ENCODE results near the gene ARAP2.

ARAP2 gene

GRCh38 chr4:36180206-36180605, 64.1 kb downstream of the ARAP2 start:
- Histone ChIP-seq H3K9me3 (ENCODE audit: control insufficient read depth, insufficient read depth, low read depth, low read length) (no peaks in the 10 kb centered on the region), H3K9ac (ENCODE audit: low read length) (no peak overlapping the region), H3K4me3 (ENCODE audit: low read depth, low read length) (no peak overlapping the region), H3K36me3 (ENCODE audit: control insufficient read depth, insufficient read depth, low read length) (no peaks in the 10 kb centered on the region), H3K4me1 (ENCODE audit: control insufficient read depth, insufficient read depth, low read length) (no peaks in the 10 kb centered on the region), H3K27ac (ENCODE audit: low read depth, low read length) (no peak overlapping the region), H3K27me3 (ENCODE audit: control insufficient read depth, insufficient read depth, low read length) (no peaks in the 10 kb centered on the region)

GRCh38 chr4:36178484-36178883, 65.8 kb downstream of the ARAP2 start:
- H3K4me1 ChIP-seq (ENCODE audit: control insufficient read depth, insufficient read depth, low read length), result no peaks in the 10 kb centered on the region
- no peak overlapping the region for H3K4me3 ChIP-seq (ENCODE audit: low read depth, low read length)
- no peaks in the 10 kb centered on the region for H3K9me3 ChIP-seq (ENCODE audit: control insufficient read depth, insufficient read depth, low read depth, low read length)
- no peaks in the 10 kb centered on the region for H3K27me3 ChIP-seq (ENCODE audit: control insufficient read depth, insufficient read depth, low read length)
- H3K36me3 ChIP-seq (ENCODE audit: control insufficient read depth, insufficient read depth, low read length), result no peaks in the 10 kb centered on the region
- no peak overlapping the region for H3K9ac ChIP-seq (ENCODE audit: low read length)
- H3K27ac ChIP-seq (ENCODE audit: low read depth, low read length), result no peak overlapping the region

- Histone ChIP-seq H3K4me3 (ENCODE audit: low read depth, low read length) (no peak overlapping the region), H3K27ac (ENCODE audit: low read depth, low read length) (no peak overlapping the region), H3K9ac (ENCODE audit: low read length) (no peak overlapping the region), H3K36me3 (ENCODE audit: control insufficient read depth, insufficient read depth, low read length) (no peaks in the 10 kb centered on the region), H3K27me3 (ENCODE audit: control insufficient read depth, insufficient read depth, low read length) (no peaks in the 10 kb centered on the region), H3K4me1 (ENCODE audit: control insufficient read depth, insufficient read depth, low read length) (no peaks in the 10 kb centered on the region), H3K9me3 (ENCODE audit: control insufficient read depth, insufficient read depth, low read depth, low read length) (no peaks in the 10 kb centered on the region)
These were observed 66.4 kb downstream of the ARAP2 start for GRCh38 chr4:36177946-36178345.

- Histone ChIP-seq H3K27me3 (ENCODE audit: control insufficient read depth, insufficient read depth, low read length) (no peaks in the 10 kb centered on the region), H3K4me1 (ENCODE audit: control insufficient read depth, insufficient read depth, low read length) (no peaks in the 10 kb centered on the region), H3K27ac (ENCODE audit: low read depth, low read length) (no peak overlapping the region)
These were observed 69.7 kb downstream of the ARAP2 start for GRCh38 chr4:36174570-36174969.

GRCh38 chr4:36173905-36174304, 70.4 kb downstream of the ARAP2 start:
- H3K27me3 ChIP-seq (ENCODE audit: control insufficient read depth, insufficient read depth, low read length), result no peaks in the 10 kb centered on the region
- H3K9ac ChIP-seq (ENCODE audit: low read length), result no peak overlapping the region
- H3K4me1 ChIP-seq (ENCODE audit: control insufficient read depth, insufficient read depth, low read length), result no peaks in the 10 kb centered on the region
- no peak overlapping the region for H3K27ac ChIP-seq (ENCODE audit: low read depth, low read length)
- no peak overlapping the region for H3K4me3 ChIP-seq (ENCODE audit: low read depth, low read length)
- no peaks in the 10 kb centered on the region for H3K9me3 ChIP-seq (ENCODE audit: control insufficient read depth, insufficient read depth, low read depth, low read length)
- no peaks in the 10 kb centered on the region for H3K36me3 ChIP-seq (ENCODE audit: control insufficient read depth, insufficient read depth, low read length)

More at GRCh38 chr4:36174570-36174969, 69.7 kb downstream of the ARAP2 start:
- no peak overlapping the region for H3K9ac ChIP-seq (ENCODE audit: low read length)
- no peak overlapping the region for H3K4me3 ChIP-seq (ENCODE audit: low read depth, low read length)
- H3K9me3 ChIP-seq (ENCODE audit: control insufficient read depth, insufficient read depth, low read depth, low read length), result no peaks in the 10 kb centered on the region
- no peaks in the 10 kb centered on the region for H3K36me3 ChIP-seq (ENCODE audit: control insufficient read depth, insufficient read depth, low read length)

GRCh38 chr4:36172656-36173055, 71.7 kb downstream of the ARAP2 start:
- Histone ChIP-seq H3K27me3 (ENCODE audit: control insufficient read depth, insufficient read depth, low read length) (no peaks in the 10 kb centered on the region), H3K9me3 (ENCODE audit: control insufficient read depth, insufficient read depth, low read depth, low read length) (no peaks in the 10 kb centered on the region), H3K9ac (ENCODE audit: low read length) (no peak overlapping the region), H3K4me3 (ENCODE audit: low read depth, low read length) (no peak overlapping the region), H3K4me1 (ENCODE audit: control insufficient read depth, insufficient read depth, low read length) (no peaks in the 10 kb centered on the region), H3K27ac (ENCODE audit: low read depth, low read length) (no peak overlapping the region), H3K36me3 (ENCODE audit: control insufficient read depth, insufficient read depth, low read length) (no peaks in the 10 kb centered on the region)

- Histone ChIP-seq H3K4me3 (ENCODE audit: low read depth, low read length) (no peak overlapping the region), H3K36me3 (ENCODE audit: control insufficient read depth, insufficient read depth, low read length) (no peaks in the 10 kb centered on the region), H3K27me3 (ENCODE audit: control insufficient read depth, insufficient read depth, low read length) (no peaks in the 10 kb centered on the region), H3K4me1 (ENCODE audit: control insufficient read depth, insufficient read depth, low read length) (no peaks in the 10 kb centered on the region), H3K9ac (ENCODE audit: low read length) (no peak overlapping the region), H3K9me3 (ENCODE audit: control insufficient read depth, insufficient read depth, low read depth, low read length) (no peaks in the 10 kb centered on the region), H3K27ac (ENCODE audit: low read depth, low read length) (no peak overlapping the region)
These were observed 76.0 kb downstream of the ARAP2 start for GRCh38 chr4:36168127-36168878.

- no peak overlapping the region for H3K27ac ChIP-seq (ENCODE audit: low read depth, low read length)
- no peaks in the 10 kb centered on the region for H3K27me3 ChIP-seq (ENCODE audit: control insufficient read depth, insufficient read depth, low read length)
- no peak overlapping the region for H3K9ac ChIP-seq (ENCODE audit: low read length)
- no peaks in the 10 kb centered on the region for H3K9me3 ChIP-seq (ENCODE audit: control insufficient read depth, insufficient read depth, low read depth, low read length)
- H3K4me1 ChIP-seq (ENCODE audit: control insufficient read depth, insufficient read depth, low read length), result 0 out of 2 replicates have a peak, but pooled peaks cover 4% of the 10 kb centered on the region
- no peak overlapping the region for H3K4me3 ChIP-seq (ENCODE audit: low read depth, low read length)
- no peaks in the 10 kb centered on the region for H3K36me3 ChIP-seq (ENCODE audit: control insufficient read depth, insufficient read depth, low read length)
These were observed 78.7 kb downstream of the ARAP2 start for GRCh38 chr4:36165631-36166005.

GRCh38 chr4:36164900-36165630, 79.2 kb downstream of the ARAP2 start:
- no peak overlapping the region for H3K9ac ChIP-seq (ENCODE audit: low read length)
- no peaks in the 10 kb centered on the region for H3K27me3 ChIP-seq (ENCODE audit: control insufficient read depth, insufficient read depth, low read length)
- 0 out of 2 replicates have a peak, but pooled peaks cover 4% of the 10 kb centered on the region for H3K4me1 ChIP-seq (ENCODE audit: control insufficient read depth, insufficient read depth, low read length)
- H3K36me3 ChIP-seq (ENCODE audit: control insufficient read depth, insufficient read depth, low read length), result no peaks in the 10 kb centered on the region
- H3K4me3 ChIP-seq (ENCODE audit: low read depth, low read length), result no peak overlapping the region
- H3K27ac ChIP-seq (ENCODE audit: low read depth, low read length), result no peak overlapping the region
- no peaks in the 10 kb centered on the region for H3K9me3 ChIP-seq (ENCODE audit: control insufficient read depth, insufficient read depth, low read depth, low read length)

- Histone ChIP-seq H3K4me1 (ENCODE audit: control insufficient read depth, insufficient read depth, low read length) (0 out of 2 replicates have a peak, but pooled peaks cover 4% of the 10 kb centered on the region), H3K4me3 (ENCODE audit: low read depth, low read length) (no peak overlapping the region), H3K36me3 (ENCODE audit: control insufficient read depth, insufficient read depth, low read length) (no peaks in the 10 kb centered on the region), H3K9ac (ENCODE audit: low read length) (no peak overlapping the region), H3K27me3 (ENCODE audit: control insufficient read depth, insufficient read depth, low read length) (no peaks in the 10 kb centered on the region), H3K27ac (ENCODE audit: low read depth, low read length) (no peak overlapping the region), H3K9me3 (ENCODE audit: control insufficient read depth, insufficient read depth, low read depth, low read length) (no peaks in the 10 kb centered on the region)
These were observed 81.1 kb downstream of the ARAP2 start for GRCh38 chr4:36163198-36163597.

- Histone ChIP-seq H3K9me3 (ENCODE audit: control insufficient read depth, insufficient read depth, low read depth, low read length) (no peaks in the 10 kb centered on the region), H3K9ac (ENCODE audit: low read length) (no peak overlapping the region), H3K36me3 (ENCODE audit: control insufficient read depth, insufficient read depth, low read length) (no peaks in the 10 kb centered on the region), H3K4me1 (ENCODE audit: control insufficient read depth, insufficient read depth, low read length) (0 out of 2 replicates have a peak, but pooled peaks cover 4% of the 10 kb centered on the region), H3K27me3 (ENCODE audit: control insufficient read depth, insufficient read depth, low read length) (no peaks in the 10 kb centered on the region), H3K27ac (ENCODE audit: low read depth, low read length) (no peak overlapping the region), H3K4me3 (ENCODE audit: low read depth, low read length) (no peak overlapping the region)
These were observed 85.1 kb downstream of the ARAP2 start for GRCh38 chr4:36159208-36159607.
